Measurements from ENCODE around the gene IFT52.
"Not testable (repeated sequence)": the region's sequence is repeated elsewhere in the genome, so short reads cannot be mapped to it uniquely, and the experiment has no call there.

Gene IFT52

GRCh38 chr20:43567477-43567876 lies 23.3 kb upstream of the IFT52 start:
- no peak for DNase-seq

DNA sequence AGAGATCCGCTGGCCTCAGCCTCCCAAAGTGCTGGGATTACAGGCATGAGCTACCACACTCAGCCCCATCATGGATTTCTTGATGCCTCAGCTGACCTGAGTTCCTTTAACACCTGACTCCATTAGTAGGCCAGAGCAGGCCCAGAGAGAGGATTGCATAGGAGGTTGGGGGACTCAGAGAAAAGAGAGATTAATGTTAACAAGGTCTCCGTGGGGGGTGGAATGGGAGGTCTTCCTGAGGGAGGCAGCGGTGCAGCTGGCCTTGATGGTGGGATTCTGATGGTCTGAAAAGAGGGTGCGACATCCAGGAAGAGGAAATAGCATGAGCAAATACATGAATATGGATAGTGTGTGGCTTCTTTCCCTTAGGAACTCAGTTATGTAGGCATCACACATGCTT lies 22.0 kb upstream of the IFT52 start:
- no peak for DNase-seq

GRCh38 chr20:43569282-43569681 lies 21.5 kb upstream of the IFT52 start:
- no peak for DNase-seq

- DNase-seq: no peak
These were observed 20.2 kb upstream of the IFT52 start for GRCh38 chr20:43570496-43570895.

DNA sequence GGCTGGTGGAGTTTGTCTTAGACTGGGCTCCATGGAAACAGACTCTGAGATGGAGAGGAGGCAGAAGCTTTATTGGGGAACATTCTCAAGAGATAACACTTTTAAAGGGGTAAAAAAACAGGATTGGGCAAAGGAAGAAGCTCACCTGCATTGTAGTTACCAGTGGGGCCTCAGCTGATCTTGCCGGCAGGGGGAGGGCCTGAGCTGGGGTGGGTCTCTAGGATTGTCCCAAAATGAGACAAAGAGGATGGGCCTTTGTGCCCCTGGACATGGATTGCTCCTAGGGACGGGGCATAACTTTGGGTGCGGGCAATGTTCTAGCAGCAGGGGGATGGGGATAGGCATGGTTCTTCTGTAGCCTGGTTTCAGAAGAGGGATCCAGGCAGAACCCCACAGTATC lies 19.4 kb upstream of the IFT52 start:
- DNase-seq: no peak

GRCh38 chr20:43571771-43572170 lies 19.0 kb upstream of the IFT52 start:
- no peak for DNase-seq

DNA sequence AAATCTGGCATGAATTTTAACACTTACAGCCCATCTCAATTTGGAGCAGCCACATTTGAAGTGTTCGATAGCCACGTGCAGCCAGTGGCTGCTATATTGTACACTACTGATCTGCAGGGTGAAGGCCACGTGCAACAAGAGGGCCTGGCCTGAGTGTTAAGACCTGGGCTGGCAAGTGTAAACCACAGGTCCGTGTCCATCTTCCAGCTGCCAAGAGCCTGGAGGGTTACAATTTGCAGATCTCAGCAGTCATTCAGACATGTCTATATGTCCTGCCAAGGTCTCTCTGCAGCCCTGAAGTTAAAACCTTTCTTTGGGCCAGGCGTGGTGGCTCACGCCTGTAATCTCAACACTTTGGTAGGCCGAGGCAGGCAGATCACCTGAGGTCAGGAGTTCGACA lies 17.8 kb upstream of the IFT52 start:
- no peak for DNase-seq

GRCh38 chr20:43576108-43576507 lies 14.6 kb upstream of the IFT52 start:
- no peak for DNase-seq

- DNase-seq: no peak
These were observed 10.6 kb upstream of the IFT52 start for GRCh38 chr20:43579861-43580793.

- no peak for DNase-seq
These were observed 7.4 kb upstream of the IFT52 start for GRCh38 chr20:43583133-43583864.

DNA sequence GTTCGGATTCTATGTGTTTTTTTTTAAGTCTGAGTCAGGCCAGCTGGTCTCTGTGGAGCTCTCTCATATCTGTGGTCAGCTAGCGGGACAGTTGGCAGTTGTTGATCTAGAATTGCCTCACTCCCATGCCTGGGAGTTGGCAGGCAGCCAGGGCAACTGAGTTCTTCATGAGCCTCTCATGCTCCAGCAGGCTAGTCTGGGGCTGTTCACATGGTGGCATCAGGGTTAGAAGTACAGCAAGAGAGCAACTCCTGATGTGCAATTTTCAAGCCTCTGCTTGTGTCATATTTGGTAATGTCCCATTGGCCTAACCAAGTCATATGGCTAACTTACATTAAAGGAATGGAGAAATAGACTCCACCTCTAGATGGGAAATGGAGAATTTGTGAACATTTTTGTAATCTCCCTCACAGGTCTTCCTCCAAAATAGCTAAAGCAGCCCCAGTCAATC lies 6.7 kb upstream of the IFT52 start:
- no peak for DNase-seq

DNA sequence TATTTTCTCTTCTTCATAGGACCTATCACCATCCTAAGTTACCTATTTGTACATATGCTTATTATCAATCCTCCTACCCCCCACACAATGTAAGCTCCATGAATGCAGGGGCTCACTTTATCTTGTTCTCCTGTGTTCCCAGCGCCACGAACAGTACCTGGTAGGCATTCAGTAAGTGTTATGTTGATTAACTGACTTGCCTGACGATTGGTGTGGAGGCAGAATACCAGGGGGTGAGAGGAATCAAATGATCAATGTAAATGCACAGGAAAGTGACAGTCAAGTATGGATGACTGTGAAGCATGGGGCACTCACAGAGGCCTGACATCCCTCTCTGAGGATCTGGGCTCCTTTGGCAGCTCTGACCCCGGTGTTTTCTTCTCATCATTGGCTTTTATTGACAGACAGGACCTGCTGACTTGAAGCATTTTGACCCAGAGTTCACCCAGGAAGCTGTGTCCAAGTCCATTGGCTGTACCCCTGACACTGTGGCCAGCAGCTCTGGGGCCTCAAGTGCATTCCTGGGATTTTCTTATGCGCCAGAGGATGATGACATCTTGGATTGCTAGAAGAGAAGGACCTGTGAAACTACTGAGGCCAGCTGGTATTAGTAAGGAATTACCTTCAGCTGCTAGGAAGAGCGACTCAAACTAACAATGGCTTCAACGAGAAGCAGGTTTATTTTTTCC lies 6.1 kb upstream of the IFT52 start:
- DNase-seq: no peak

GRCh38 chr20:43586641-43587040 lies 4.1 kb upstream of the IFT52 start:
- no peak for DNase-seq

DNA sequence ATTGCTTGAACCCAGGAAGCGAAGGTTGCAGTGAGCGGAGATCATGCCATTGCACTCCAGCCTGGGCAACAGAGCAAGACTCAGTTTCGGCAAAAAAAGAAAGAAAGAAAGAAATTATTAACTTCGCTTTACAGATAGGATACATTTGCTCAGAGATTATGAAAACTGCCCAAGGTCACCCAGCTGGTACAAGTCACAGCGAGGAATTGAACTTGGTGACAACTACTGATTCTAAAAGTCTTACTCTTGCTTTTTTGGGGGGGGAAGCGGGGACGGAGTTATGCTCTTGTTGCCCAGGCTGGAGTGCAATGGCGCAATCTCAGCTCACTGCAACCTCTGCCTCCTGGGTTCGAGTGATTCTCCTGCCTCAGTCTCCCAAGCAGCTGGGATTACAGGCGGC lies 2.2 kb upstream of the IFT52 start:
- DNase-seq: not testable (repeated sequence)

DNA sequence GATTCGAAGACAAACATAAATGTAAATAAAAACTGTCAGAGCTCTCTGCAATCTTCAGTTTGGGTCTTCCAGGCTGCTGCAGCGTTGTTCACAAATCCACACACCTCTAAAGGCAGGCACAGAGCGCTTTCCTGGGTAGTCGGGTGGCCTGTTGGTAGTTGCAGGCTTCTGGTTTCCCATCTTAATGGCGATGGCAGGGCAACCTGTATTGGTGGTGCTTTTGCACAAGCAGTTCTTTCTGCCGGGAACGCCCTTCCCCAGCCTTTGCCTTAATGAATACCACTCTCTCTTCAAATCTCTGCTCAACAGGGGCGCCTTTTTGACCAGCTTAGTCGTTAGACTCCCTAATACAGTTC lies 723 bp upstream of the IFT52 start:
- no peak for DNase-seq

DNA sequence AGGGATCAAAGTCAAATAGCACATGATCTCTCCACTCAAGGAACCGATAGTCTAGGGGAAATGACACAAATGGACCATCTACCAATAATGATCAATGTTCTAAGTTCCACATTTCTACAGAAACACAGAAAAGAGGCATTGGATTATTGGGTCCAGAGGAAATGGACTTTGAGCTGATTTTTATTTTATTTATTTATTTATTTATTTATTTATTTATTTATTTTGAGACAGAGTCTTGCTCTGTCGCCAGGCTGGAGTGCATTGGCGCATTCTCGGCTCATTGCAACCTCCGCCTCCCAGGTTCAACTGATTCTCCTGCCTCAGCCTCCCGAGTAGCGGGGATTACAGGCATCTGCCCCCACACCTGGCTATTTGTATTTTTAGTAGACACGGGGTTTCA lies 11.2 kb downstream of the IFT52 start:
- DNase-seq: not testable (repeated sequence)

DNA sequence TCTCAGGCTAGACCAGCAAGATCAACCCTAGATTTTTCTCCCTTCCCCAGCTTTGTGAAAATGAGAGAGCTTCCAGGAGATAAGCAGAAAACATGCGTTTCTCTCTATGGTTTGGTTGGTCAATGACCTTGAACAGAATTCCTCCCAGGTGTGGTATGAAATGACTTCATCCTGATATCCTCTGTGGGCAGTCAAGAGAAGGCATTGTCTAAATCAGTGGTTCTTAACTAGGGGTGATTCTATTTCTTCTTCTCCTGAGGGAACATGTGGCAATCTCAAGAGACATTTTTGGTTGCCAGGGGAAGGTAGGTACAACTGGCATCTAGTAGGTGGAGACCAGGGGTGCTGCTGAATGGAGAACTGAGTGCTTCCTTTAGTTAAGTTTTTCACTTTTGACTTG lies 12.4 kb downstream of the IFT52 start:
- no peak for DNase-seq

GRCh38 chr20:43605715-43606114 lies 15.0 kb downstream of the IFT52 start:
- DNase-seq: no peak

DNA sequence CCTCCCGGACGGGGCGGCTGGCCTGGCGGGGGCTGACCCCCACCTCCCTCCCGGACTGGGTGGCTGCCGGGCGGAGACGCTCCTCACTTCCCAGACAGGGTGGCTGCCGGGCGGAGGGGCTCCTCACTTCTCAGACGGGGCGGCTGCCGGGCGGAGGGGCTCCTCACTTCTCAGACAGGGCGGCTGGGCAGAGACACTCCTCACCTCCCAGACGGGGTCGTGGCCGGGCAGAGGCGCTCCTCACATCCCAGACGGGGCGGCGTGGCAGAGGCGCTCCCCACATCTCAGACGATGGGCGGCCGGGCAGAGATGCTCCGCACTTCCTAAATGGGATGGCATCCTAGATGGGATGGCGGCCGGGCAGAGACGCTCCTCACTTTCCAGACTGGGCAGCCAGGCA lies 16.5 kb downstream of the IFT52 start:
- DNase-seq: not testable (repeated sequence)

DNA sequence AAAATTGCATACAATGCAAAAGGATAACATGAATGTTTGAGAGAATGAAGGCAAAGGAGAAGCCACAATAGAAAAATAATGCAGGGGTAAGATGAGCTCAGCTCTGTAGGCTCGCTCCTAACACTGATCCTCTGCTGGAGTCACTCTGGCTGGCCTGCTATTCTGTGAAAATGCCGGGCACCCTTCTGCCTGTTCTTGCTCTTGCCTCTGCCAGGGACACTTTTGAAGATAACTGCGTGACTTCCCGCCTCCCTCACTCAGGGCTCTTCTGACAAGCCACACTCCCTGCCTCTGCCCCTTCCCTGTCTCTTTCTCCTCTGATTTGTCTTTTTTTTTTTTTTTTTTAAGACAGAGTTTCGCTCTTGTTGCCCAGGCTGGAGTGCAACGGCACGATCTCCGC lies 40.9 kb downstream of the IFT52 start:
- DNase-seq: no peak

- DNase-seq: no peak
These were observed 45.7 kb downstream of the IFT52 start for GRCh38 chr20:43636429-43636828.

- DNase-seq: no peak
These were observed 51.8 kb downstream of the IFT52 start for GRCh38 chr20:43642548-43642947.

- no peak for DNase-seq
These were observed 60.3 kb downstream of the IFT52 start for GRCh38 chr20:43650997-43651525.

All from effector CD4-positive, alpha-beta T cell (primary cell).